ENCODE data around the gene SIGLEC9. TPM values are rescaled to one million over a fixed set of nuclear protein-coding genes. Genes with fewer than 3 reads are reported as not detected.

The SIGLEC9 gene
- total and polyA plus RNA-seq, 2 donors (not counting 1 experiment from before 2014, with no cell fraction given): 0.72 TPM; not detected in 1

DNA sequence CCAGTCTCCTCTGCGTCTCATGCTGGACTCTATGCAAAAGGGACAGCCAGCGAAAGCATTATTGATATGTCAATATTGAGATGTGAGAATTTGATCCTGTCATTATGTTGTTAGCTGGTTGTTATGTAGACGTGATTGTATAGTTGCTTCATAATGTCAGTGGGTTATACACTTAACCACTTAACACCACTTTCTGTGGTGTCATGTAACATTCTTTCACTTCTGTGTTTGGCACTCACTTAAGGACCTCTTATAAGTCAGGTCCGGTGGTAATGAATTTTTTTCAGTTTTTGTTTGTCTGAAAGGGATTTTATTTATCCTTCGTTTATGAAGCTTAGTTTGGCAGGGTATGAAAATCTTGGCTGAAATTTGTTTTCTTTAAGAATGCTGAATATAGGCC, 10.3 kb downstream of the SIGLEC9 start:
- Mint-ChIP-seq H3K27me3 (peaks cover 57% of the 10 kb centered on the region), H3K9me3 (ENCODE audit: insufficient read depth) (no peaks in the 10 kb centered on the region), H3K4me3 (no peak overlapping the region), H3K4me1 (peaks cover 18% of the 10 kb centered on the region), H3K27ac (no peak overlapping the region)
- Histone ChIP-seq H3K9me3 (ENCODE audit: control extremely low read depth in 1 of 3, control insufficient read depth in 2 of 3, insufficient read depth in 1 of 3, low read length in 2 of 3) (peaks cover 0 to 11% (median 0%) of the 10 kb centered on the region in 3 donors), H3K4me3 (ENCODE audit: control extremely low read depth in 1 of 5, extremely low read depth in 1 of 5, insufficient read depth in 1 of 5, low read depth in 2 of 5, low read length in 4 of 5) (no peak overlapping the region), H4K20me1 (ENCODE audit: control insufficient read depth, insufficient read depth, low read length, poor library complexity, severe bottlenecking) (no peaks in the 10 kb centered on the region), H3K36me3 (replicated peaks in 1 of 2; ENCODE audit: control extremely low read depth in 1 of 2, control insufficient read depth in 1 of 2, extremely low read depth in 1 of 2, insufficient read depth in 2 of 2, low read length in 1 of 2) (no peaks in the 10 kb centered on the region), H3K4me1 (ENCODE audit: control insufficient read depth in 2 of 2, insufficient read depth in 2 of 2, low read length in 2 of 2) (peaks cover 4 to 19% of the 10 kb centered on the region in 2 donors), H3K27me3 (replicated peaks in 1 of 4; ENCODE audit: control extremely low read depth in 1 of 4, control insufficient read depth in 3 of 4, insufficient read depth in 4 of 4, low read length in 3 of 4) (peaks cover 0 to 42% (median 8%) of the 10 kb centered on the region in 4 experiments), H3K4me2 (replicated peaks; ENCODE audit: low read depth, low read length, poor library complexity, severe bottlenecking) (no peak overlapping the region), H2AFZ (ENCODE audit: insufficient read depth, low read depth, low read length, poor library complexity, severe bottlenecking) (no peak overlapping the region), H3K27ac (ENCODE audit: low read length in 2 of 2) (no peak overlapping the region), H3K79me2 (ENCODE audit: control insufficient read depth, insufficient read depth, low read length) (no peaks in the 10 kb centered on the region), H3K9ac (ENCODE audit: low read length) (no peak overlapping the region)
- DNase-seq (no peak), ATAC-seq (ENCODE audit: low read depth) (no peak)
- WGBS (ENCODE audit: insufficient coverage): 80% methylated on average over 1 of the region's 5 CpGs
- ChIA-PET POLR2A (no interaction called here), CTCF (interaction anchor here (1.2 kb wide), 1 partner anchor 22 kb away, joined by 3 read pairs; no protein-coding TSS in a partner anchor)
- no peak for TF ChIP-seq CTCF (IDR thresholded peaks at IDR 0.05)
- no peak for TF ChIP-seq EZH2 (IDR thresholded peaks at IDR 0.05; ENCODE audit: borderline replicate concordance, insufficient read depth, low read depth, low read length, poor library complexity, severe bottlenecking)
- intact Hi-C loops (cut with micrococcal nuclease): no loop called here

DNA sequence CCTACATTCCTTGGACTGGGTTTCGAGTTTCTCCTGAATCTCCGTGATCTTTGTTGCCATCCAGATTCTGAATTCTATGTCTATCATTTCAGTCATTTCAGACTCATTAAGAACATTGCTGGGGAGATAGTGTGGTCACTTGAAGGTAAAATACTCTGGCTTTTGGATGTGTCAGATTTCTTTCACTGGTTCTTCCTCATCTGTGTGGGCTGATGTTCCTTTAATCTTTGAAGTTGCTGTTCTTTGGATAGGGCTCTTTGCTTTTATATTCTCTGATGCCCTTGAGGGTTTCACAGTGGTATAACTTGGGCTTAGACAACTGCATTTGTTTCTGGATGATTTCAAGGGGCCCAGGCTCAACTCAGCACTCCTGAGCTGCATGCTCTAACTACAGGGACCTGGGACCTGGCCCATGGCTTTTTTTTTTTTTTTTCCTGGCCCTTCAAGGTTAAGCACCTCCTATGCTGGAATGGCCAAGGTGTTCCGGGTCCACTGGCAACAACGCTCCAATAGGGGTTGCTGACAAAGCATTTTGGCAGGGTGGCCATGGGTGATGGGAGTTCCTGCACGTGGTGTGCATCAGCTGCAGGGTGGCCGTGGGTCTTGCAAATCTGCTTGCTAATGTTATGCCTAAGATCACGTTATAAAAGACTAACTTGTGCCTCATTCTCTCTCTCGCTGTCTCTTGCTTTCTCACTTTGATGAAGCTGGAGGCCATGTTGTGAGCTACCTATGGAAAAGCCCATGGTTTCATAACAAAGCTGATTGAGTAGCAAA, 11.5 kb downstream of the SIGLEC9 start:
- Mint-ChIP-seq H3K4me1 (peaks cover 26% of the 10 kb centered on the region), H3K27me3 (peaks cover 58% of the 10 kb centered on the region), H3K9me3 (ENCODE audit: insufficient read depth) (no peaks in the 10 kb centered on the region), H3K27ac (no peak overlapping the region), H3K4me3 (no peak overlapping the region)
- ChIA-PET CTCF (no interaction called here), POLR2A (no interaction called here)
- peaks cover 0 to 32% (median 6%) of the 10 kb centered on the region in 4 experiments for H3K27me3 ChIP-seq (replicated peaks in 1 of 4; ENCODE audit: control extremely low read depth in 1 of 4, control insufficient read depth in 3 of 4, insufficient read depth in 4 of 4, low read length in 3 of 4)
- H4K20me1 ChIP-seq (ENCODE audit: control insufficient read depth, insufficient read depth, low read length, poor library complexity, severe bottlenecking): no peaks in the 10 kb centered on the region
- H3K4me3 ChIP-seq (ENCODE audit: control extremely low read depth in 1 of 5, extremely low read depth in 1 of 5, insufficient read depth in 1 of 5, low read depth in 2 of 5, low read length in 4 of 5): no peak overlapping the region
- no peak for TF ChIP-seq EZH2 (IDR thresholded peaks at IDR 0.05; ENCODE audit: borderline replicate concordance, insufficient read depth, low read depth, low read length, poor library complexity, severe bottlenecking)
- TF ChIP-seq CTCF (IDR thresholded peaks at IDR 0.05): no peak
- no peak for ATAC-seq (ENCODE audit: low read depth)
- H3K79me2 ChIP-seq (ENCODE audit: control insufficient read depth, insufficient read depth, low read length): no peaks in the 10 kb centered on the region
- DNase-seq: no peak
- WGBS (ENCODE audit: insufficient coverage): 95% methylated on average over 6 of the region's 8 CpGs
- no peak overlapping the region for H3K4me2 ChIP-seq (replicated peaks; ENCODE audit: low read depth, low read length, poor library complexity, severe bottlenecking)
- no peak overlapping the region for H3K9ac ChIP-seq (ENCODE audit: low read length)
- H3K27ac ChIP-seq (ENCODE audit: low read length in 2 of 2): no peak overlapping the region
- H3K36me3 ChIP-seq (replicated peaks in 1 of 2; ENCODE audit: control extremely low read depth in 1 of 2, control insufficient read depth in 1 of 2, extremely low read depth in 1 of 2, insufficient read depth in 2 of 2, low read length in 1 of 2): no peaks in the 10 kb centered on the region
- peaks cover 0 to 11% (median 0%) of the 10 kb centered on the region in 3 donors for H3K9me3 ChIP-seq (ENCODE audit: control extremely low read depth in 1 of 3, control insufficient read depth in 2 of 3, insufficient read depth in 1 of 3, low read length in 2 of 3)
- no peak overlapping the region for H2AFZ ChIP-seq (ENCODE audit: insufficient read depth, low read depth, low read length, poor library complexity, severe bottlenecking)
- intact Hi-C loops (cut with micrococcal nuclease): no loop called here
- peaks cover 4 to 23% of the 10 kb centered on the region in 2 donors for H3K4me1 ChIP-seq (ENCODE audit: control insufficient read depth in 2 of 2, insufficient read depth in 2 of 2, low read length in 2 of 2)
